GM19025 (cell line): ENCODE results near the gene SIGLEC11.
"Not testable (repeated sequence)": the region's sequence is repeated elsewhere in the genome, so short reads cannot be mapped to it uniquely, and the experiment has no call there.

Experiments
- ATAC-seq: cut with Tn5 transposase; IDR thresholded peaks from one replicate; pipeline ENCODE4 v1.9.1; 2021; ENCODE audit warnings: mild to moderate bottlenecking, low read depth, moderate library complexity; ENCODE audit not compliant: unreplicated experiment

The SIGLEC11 gene

DNA sequence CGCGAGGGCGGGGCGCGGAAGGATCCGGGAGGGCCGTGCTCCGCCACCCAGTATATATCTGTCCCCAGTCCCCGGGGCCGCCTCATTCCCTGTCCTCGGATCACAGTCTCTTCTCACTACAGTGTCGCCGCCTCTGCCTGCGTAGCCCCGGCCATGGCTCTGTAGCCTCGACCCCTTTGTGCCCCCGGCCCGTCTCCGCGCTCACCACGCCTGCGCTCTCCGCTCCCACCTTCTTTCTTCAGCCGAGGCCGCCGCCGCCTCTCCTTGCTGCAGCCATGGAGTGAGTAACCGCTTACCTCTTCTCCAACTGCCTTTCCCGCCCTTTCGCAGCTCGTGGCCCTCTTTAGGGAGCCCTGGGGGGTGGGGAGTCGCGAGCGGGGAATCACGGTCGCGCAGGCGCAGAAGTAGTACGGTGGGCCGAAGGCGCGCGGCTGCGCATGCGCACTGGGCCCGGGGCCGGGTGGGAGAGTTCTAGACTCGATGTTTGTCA lies 31.8 kb downstream of the SIGLEC11 start, which contains the start of the genes ATF5 and NUP62:
TSS of gene ATF5 (plus strand) at position 85 of the 490 bp plus-strand sequence. CDS start 1,646 bp downstream, outside the sequence.
TSS of gene NUP62 (minus strand) at position 384 of the 490 bp plus-strand sequence. CDS start 19,697 bp downstream, outside the sequence.
- ATAC-seq, result peak; percentile 47

DNA sequence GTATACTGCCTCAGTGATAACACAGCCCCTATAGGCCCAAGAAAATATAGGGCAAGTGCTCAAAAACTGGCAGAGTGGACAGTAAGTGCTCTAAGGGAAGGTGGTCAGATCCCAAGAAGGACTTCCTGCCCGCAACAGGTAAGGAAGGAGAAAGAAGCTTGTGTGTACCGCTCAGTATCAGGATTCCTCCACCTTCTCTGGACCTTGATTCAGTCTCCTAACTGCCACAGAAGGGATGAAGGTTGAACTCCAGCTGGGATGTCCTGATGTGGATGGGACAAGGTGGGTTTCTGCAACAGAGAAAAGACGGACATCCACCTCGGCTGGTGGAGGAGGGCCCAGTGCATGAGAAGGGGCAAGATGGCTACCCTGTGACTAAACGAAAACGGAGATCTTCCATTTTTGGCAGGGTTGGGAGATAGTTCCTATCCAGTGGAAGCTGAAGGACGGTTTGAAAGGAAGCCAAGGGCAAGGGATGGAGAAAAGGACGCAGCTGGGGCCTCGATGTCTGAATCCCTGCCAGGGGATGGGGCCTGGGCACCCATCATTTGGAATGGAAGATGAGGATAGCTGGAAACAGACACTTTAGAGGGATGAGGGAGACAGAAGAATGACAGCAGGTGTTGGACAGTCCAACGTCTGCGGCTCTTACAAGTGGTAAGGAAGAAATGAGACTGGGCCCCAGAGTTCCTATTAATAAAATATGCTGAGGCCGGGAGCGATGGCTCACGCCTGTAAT lies 33.3 kb downstream of the SIGLEC11 start:
- ATAC-seq, result no peak

DNA sequence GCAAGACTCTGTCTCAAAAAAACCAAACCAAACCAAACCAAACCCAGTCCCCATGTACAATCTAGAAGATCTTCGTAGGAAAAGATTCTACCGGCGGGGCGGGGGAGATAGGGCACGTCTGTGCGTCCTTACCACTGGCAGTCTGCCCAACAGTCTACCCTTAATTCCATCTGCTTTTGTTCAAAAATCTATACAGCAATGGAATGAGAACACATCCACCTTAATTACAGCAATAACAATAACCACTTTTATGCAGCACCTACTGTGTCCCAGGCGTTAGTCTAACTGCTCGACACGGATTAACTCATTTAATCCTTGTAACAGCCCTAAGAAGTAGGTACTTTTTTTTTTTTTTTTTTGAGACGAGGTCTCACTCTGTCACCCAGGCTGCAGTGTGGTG lies 34.5 kb downstream of the SIGLEC11 start:
- ATAC-seq, result no peak

DNA sequence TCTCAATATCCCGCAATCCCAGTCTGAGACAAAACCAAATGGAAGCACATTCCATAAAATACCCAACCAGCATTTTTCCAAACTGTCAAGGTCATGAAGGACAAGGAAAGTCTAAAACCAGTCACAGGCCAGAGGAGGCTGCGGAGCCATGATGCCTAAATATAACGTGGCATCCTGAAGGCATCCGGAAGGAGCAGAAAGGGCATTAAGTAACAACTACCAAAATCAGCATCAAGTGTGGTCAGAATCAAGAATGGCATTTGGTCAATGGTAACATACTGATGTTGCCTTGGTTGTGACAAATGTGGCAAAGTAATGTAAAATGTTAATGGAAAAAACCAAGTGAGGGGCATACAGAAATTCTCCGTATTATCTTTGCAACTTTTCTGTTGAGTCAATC lies 35.5 kb downstream of the SIGLEC11 start:
- ATAC-seq, result no peak

DNA sequence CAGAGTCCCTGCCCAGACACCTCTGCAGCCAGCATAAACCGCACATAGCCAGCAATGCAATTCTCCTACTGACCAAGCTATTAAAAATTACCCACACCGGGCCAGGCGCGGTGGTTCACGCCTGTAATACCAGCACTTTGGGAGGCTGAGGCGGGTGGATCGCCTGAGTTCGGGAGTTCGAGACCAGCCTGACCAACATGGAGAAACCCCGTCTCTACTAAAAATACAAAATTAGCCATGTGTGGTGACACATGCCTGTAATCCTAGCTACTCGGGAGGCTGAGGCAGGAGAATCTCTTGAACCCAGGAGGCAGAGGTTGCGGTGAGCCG lies 36.1 kb downstream of the SIGLEC11 start:
- not testable (repeated sequence) for ATAC-seq

GRCh38 chr19:49924004-49924880 lies 36.7 kb downstream of the SIGLEC11 start:
- no peak for ATAC-seq

- no peak for ATAC-seq
These were observed 37.6 kb downstream of the SIGLEC11 start for GRCh38 chr19:49923055-49924003.

DNA sequence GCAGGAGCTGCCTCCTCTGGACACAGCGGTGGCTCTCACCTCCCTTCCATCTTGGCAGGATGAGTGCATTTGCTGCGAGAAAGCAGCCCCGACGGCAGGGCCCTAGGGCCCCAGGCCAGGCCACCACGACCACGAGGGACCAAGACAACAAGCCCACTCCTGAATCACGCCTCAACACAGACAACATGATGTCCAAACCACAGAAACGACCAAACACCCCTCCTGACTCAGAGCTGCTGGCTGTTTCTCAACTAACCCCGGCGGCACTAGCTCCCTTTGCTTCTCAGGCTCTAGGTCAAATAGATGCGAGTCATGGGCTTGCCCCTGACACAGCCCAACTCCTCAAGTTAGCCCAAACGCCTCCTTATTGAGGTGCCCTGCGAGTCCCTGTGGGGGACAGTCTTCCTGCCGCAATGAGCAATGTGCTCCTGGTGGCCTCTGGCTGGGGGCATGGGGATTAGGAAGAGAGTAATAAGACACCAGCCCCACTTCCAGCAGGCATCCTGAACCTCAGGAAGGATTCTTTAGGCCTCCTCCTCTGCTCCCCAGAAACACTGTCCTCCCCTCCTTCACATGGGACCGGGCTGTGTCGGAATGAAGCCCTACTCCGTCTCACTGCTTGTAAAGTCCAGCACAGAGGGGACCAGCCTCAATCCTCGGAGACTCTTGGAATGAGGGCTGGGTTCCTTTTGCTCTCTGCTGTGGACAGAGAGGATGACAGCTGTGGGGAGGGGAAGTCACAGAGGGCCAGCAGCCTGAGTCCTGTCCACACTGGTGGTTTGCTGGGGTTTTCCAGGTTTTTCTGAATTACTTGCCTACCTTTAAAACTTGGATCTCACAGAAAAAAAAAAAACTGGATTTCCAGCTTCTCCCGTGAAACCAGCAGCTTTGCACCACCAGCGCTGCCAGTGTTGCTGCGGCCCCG lies 38.8 kb downstream of the SIGLEC11 start:
- ATAC-seq, result no peak

GRCh38 chr19:49920624-49921363 lies 40.2 kb downstream of the SIGLEC11 start:
- ATAC-seq, result no peak

GRCh38 chr19:49918089-49918488 lies 42.9 kb downstream of the SIGLEC11 start:
- no peak for ATAC-seq

DNA sequence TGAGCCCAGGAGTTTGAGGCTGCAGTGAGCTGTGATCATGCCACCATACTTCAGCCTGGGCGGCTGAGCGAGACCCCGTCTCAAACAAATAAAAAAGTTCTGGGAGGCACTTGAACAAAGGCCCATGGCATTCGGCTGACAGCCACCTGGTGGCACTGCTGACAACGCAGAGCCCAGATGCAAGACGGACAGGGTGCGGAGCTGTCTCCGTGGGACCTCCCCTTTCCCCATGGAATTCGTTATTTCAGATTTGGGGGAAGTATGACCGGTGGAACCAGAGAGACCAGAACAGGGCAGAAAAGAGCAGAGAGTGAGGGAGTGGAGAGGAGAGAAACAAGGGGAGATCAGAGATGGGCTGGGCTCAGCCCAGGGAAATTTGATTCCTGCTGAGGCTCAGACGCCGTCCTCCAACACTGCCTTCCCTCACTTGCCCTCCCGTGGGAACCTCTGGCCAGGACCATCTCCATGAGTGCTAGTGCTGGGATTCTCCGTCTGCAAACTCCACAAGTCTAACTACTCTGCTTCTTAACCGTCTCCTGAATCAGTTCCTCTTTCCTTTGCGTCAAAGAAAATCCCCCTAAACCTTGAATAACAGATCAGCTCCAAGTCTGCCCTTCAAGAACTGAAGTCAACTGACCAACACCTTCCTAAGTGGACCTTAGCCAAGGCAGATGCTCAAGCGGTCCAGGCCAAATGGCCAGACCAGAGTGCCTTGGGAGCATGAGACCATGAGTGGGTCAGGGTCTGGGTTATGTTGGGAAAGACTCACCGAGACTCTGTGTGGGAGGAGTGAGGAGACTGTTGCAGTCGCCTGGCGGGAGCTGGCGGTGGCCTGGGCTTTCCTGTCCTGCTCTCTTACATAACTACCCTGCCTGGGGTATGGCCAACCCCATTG lies 43.9 kb downstream of the SIGLEC11 start:
- ATAC-seq, result no peak

DNA sequence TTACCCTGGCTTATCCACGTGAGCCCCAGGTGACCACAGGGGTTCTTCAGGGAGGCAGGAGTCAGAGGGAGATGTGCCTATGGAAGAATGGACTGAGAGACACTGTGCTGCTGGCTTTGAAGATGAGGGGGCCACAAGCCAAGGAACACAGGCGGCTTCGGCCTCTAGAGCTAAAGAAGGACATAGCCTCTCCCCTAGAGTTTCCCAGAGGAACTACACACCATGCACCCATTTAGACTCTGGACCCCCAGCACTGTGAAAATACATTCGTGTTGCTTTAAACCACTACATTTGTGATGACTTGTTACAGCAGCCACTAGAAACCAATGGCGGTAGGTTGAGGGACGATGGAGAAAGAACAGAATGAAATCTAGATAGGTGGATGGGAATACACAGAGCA lies 45.7 kb downstream of the SIGLEC11 start:
- ATAC-seq, result no peak

- no peak for ATAC-seq
These were observed 47.3 kb downstream of the SIGLEC11 start for GRCh38 chr19:49913720-49914119.

DNA sequence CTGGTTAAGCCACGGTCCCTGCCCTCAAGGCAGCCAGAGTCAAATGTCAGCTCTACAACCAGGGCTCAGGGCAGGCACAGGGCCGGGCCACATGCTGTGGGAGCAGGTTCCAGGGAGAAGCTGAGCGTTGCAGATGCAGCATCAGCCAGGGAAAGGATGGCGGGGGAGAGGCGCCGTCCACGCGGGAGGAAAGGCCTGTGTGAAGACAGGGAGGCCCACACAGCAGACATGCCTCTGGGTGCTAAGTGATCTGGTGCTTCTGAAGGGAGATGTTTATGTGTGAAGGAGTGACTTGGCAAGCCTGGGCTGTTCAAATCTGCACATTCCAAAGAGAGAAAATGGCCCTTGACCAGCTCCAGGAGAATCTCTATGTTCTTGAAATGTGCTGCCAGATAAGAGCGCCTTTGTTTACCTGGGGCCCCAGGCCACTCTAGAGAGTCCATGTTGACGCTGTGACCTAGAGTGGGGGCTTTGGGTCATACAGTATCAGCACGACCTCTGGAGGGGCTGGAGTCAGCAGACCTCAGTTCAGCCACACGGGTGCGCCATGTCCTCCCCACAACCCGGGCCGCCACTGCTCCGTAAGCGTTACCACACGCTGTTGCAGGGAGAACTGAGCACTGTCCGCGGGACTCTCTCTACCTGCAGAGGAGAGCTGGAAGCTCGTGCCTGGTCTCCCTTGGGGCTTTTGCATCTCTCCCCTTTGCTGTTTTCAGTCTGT lies 47.8 kb downstream of the SIGLEC11 start:
- ATAC-seq, result no peak

DNA sequence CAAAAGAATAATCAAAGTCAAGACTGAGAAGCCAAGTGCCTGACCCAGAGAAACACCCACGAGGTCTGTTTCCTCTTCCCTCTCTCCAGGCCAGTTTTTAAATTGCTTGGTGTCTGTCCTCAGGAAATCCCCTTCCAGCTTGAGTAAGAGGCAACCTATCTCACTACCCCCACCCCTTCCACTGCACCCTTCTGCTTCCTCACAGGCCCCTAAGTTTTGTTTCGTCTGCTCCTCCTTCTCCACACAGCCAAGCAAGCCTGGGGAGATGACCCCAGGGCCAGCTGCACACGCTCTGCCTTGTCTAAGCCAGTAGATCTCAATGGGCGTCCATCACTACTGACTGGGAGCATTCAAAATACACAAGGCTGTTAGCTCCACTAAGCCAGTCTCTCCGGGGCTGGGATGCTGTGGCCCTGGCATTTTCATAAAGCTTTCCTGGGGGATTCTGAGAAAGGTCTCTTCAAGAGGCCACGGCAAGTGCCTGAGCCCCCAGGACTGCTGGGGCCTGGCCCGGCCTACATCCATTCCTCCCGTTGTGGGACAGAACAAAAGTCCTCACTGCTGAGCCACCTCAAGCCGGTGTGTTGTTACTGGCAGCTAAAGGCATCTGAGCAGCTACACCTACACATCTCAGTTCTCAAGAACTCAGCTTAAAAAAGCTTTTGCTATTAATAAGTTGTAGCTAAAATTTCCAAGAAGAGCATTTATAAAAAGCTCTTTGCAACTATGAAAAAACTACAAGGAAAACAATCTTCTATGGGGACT lies 49.4 kb downstream of the SIGLEC11 start:
- no peak for ATAC-seq

DNA sequence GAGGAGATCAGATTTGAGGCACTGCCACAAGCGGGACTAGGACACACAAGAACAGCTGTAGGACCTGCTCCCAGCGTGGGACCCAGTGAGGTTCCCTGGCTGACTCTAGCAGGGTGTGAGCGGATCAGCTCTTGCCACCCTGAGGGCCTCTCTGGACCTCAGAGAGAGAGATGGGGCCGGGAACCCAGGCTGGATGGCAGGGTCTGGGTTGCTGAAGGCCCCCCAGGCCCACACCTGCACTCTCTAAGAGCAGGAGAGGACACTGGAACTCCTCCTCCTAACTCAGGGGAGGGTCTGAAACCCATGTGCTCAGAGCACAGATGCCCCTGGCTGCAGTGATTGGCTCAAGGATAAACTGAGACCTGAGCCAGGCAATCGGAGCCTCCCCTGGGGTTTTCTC lies 50.8 kb downstream of the SIGLEC11 start:
- ATAC-seq, result no peak
